HG02759 (cell line): Measurements from ENCODE around the gene PPM1E.
"Not testable (repeated sequence)": the region's sequence is repeated elsewhere in the genome, so short reads cannot be mapped to it uniquely, and the experiment has no call there.

Experiments
- ATAC-seq: cut with Tn5 transposase; IDR thresholded peaks from one replicate; pipeline ENCODE4 v1.9.1; 2021; ENCODE audit warnings: mild to moderate bottlenecking, moderate library complexity; ENCODE audit not compliant: unreplicated experiment

The PPM1E gene

DNA sequence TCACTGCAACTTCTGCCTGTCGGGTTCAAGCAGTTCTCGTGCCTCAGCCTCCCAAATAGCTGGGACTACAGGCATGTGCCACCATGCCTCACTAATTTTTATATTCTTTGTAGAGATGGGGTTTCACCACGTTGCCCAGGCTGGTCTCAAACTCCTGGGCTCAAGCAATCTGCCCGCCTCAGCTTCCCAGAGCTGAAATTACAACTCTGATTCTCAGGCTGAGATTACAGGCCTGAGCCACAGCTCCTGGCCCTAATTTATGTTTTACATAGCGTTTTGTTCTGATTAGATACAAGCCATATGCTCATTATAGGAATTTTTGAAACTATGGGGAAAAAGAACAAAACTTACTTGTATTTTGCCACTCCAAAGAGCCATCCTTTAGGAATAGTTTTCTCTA, 22.8 kb downstream of the PPM1E start:
- ATAC-seq, result not testable (repeated sequence)

- ATAC-seq, result no peak
Observed at GRCh38 chr17:58779446-58779845, 23.8 kb downstream of the PPM1E start.

DNA sequence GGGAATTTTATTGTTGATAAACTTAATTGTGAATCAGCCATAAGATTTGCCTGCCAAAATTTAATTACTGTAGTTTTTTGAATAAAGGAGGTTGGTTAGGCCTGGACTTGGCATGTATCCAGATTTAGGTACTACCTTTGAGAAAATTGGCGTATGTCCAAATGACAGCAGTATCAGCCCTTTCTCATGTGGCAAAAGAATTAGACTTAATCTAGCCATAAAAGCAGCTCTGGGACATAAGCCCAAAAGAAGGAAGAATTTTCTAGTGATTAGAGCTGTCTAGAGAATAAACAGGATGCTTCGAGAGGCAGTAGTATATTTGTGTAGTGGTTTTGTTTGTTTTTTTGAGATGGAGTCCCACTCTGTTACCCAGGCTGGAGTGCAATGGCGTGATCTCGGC, 27.7 kb downstream of the PPM1E start:
- no peak for ATAC-seq

DNA sequence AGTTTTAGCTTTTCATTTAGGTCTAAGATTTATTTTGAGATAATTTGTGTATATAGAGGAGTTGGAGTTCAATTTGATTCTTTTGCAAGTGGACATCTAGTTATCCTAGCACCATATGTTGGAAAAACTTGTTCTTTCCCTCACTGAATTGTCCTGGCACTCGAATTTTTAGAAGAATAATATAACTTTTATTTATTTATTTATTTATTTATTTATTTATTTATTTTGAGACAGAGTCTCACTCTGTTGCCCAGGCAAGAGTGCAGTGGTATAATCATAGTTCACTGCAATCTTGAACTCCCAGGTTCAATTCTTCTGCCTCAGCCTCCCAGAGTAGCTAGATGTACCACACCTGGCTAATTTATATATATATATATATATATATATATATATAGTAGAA, 29.4 kb downstream of the PPM1E start:
- ATAC-seq, result no peak

DNA sequence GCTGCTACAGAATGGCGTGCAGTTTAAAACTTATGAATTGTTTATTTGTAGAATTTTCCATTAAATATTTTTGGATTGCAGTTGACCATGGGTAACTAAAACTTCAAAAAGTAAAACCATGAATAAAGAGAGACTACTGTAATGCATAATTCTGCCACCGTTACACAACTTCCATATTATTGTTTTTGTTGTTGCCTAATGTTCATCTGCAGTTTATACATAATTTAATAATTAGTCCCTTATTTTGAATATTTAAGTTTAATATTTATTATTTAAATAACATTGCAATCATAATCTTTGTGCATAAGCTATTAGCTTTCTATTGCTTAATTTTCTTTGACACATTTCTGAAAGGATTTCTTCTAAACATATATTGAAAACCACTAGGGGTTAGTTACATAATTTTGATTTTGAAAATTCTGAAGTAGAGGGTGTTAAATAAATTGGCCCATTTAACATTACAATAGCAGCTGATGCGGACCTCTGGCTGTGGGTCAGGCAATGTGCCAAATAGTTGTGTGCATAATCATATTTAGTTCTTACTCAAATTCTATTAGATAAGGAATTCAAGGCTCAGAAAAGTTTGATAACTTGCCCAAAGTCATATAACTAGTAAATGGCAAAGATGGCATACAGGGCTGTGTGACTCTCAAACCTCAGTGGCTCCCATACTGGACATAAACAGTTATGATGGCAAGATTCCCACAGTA, 31.1 kb downstream of the PPM1E start:
- no peak for ATAC-seq

DNA sequence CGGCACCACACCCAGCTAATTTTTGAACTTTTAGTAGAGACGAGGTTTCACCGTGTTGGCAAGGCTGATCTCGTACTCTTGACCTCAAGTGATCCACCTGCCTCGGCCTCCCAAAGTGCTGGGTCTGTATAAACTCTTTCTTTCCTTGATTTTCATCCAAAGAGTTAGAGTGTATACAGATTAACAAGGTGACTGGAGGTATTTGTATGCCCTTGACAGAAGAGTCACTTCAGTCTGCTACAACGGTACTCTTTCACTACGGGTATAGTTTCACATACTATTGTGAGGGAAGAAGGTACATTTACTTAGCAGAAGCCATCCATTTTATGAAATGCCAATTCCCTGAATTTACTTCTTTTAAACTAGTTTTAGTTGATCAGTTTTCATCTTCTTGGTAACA, 32.5 kb downstream of the PPM1E start:
- no peak for ATAC-seq

- ATAC-seq, result no peak
Observed at GRCh38 chr17:58789160-58789559, 33.5 kb downstream of the PPM1E start.

GRCh38 chr17:58789831-58790230, 34.2 kb downstream of the PPM1E start:
- ATAC-seq, result no peak

GRCh38 chr17:58794508-58794907, 38.9 kb downstream of the PPM1E start:
- ATAC-seq, result not testable (repeated sequence)

DNA sequence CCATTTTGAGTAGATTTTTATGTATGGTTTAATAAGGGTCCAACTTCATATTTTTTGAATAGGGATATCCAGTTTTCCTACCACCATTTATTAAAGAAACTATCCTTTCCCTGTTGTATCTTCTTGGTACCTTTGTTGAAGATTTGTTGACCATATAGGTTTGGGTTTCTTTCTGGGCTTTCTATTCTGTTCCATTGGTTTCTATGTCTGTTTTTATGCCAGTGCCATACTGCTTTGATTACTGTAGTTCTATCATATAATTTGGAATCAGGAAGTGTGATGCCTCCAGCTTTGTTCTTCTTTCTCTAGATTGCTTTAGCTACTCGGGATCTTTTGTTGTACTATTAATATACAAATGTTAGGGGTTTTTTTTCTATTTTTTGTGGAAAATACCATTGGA, 46.5 kb downstream of the PPM1E start:
- no peak for ATAC-seq

- no peak for ATAC-seq
Observed at GRCh38 chr17:58806046-58806445, 50.4 kb downstream of the PPM1E start.

- ATAC-seq, result no peak
Observed at GRCh38 chr17:58808609-58809563, 53.2 kb downstream of the PPM1E start.

DNA sequence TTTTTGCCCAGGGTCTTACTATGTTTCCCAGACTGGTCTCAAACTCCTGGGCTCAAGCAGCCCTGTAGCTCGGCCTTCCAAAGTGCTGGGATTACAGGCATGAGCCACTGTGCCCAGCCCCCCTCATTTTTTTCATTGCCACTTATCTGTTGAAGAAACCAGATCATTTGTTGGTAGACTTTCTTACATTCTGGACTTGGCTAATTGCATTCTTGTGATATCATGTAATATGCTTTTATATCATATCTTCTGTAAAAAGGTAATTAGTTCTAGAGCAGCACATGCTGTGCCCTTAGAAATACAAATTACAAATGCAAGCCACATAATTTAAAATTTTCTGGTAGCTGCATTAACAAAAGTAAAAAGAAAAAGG, 53.9 kb downstream of the PPM1E start:
- ATAC-seq, result no peak

DNA sequence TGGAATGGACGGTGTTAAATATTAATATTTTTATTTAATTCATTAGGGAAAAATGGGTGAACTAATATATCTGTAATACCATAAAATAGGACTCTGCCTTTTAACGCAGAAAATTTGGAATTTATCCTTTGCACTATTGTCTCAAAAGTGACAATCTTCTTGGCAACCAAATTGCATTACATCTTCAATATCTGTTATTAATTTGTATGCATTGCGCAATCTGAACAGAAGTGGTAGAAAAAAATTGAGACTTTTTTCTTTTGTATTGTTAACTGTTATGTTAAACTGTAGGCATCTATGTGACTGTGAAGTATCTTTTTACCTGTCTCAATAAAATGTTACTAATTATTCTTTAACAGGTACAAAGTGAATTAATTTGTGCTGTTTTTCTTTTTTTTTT, 55.6 kb downstream of the PPM1E start:
- no peak for ATAC-seq

DNA sequence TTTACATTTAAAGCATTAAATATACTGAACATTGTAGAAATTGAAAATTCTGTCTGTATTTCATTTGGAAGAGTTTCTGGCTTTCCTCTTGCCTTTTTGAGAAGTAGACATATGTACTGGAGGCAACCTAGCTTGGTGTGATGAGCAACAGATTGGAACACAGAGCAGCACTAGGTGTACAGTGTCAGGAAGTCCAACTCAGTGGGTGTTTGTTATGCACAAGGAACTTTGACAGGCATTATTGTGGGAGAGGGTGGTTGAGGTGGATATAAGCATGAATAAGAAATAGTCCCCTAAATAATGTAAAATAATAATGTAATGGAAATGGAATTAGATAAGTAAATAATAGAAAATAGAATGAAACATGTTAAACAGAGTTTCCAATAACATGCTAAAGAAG, 58.1 kb downstream of the PPM1E start:
- ATAC-seq, result no peak

GRCh38 chr17:58818654-58819053, 63.0 kb downstream of the PPM1E start:
- ATAC-seq, result no peak

DNA sequence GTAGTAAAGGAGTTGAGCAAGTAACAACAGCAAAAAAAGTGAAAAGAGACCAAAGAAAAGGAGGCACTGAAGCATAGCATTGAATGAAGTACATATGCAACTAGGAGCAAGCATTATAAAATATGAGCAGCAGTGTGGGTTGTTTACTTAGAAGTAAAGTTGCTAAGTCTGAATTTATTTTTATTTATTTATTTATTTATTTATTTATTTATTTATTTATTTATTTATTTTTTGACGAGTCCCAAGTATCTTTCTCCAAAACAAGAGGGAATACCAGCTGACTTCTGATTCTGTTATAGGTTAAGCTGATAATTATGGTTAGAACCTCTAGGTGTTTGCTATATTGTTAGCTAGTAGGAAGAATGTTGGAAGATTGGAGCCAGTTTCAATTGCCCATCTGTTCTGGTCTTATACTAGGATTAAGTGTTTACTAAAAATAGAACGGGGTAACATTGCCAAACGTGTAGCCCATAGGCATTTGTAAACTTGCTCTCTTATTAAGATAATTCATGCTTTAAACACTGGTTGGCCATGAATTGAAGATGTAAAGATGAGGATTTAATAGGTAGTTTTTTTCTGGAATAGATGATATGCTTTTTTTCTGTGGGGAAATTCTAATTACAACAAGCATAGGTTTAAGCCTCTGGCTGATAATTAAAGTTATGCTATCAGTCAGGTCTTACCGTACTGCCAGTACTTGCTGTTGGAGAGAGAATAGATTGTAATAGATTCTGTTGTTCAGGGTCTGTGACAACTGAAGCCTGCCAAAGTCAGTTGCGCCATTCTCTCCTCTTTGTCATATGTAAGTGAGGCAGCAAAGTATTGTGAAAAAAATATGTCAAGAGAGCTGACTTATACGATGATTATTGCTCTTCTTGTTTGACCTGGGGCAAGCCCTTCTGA, 66.7 kb downstream of the PPM1E start:
- ATAC-seq, result no peak

- ATAC-seq, result no peak
Observed at GRCh38 chr17:58823051-58823525, 67.4 kb downstream of the PPM1E start.

GRCh38 chr17:58829172-58829637, 73.6 kb downstream of the PPM1E start:
- ATAC-seq, result no peak

- ATAC-seq, result no peak
Observed at GRCh38 chr17:58831780-58832179, 76.1 kb downstream of the PPM1E start.

- no peak for ATAC-seq
Observed at GRCh38 chr17:58832514-58832913, 76.9 kb downstream of the PPM1E start.
